Tibial nerve (tissue), 4 donors: Measurements from ENCODE around the gene BAIAP2. TPM values are rescaled to one million over a fixed set of nuclear protein-coding genes. Genes with fewer than 3 reads are reported as not detected.
A peak's percentile ranks its signal among the peaks of the same experiment; 100 is the strongest.

ENCODE experiments used
- DNase-seq, 2 donors: peaks; one replicate each; pipeline ENCODE4 v3.0.0-alpha.2; 2019; ENCODE audit warnings: low spot score in 2 of 2
- H3K27ac ChIP-seq, 4 donors: fragments of 200-600 bp; sonication (generic) in 3 of 4; one replicate each; pipeline ENCODE4 v1.5.1; 2017 to 2019; ENCODE audit warnings: mild to moderate bottlenecking in 1 of 4
- H3K27me3 ChIP-seq, 2 donors: fragments of 200-600 bp; sonication (generic) in 1 of 2; one replicate each; pipeline versions ENCODE4 v1.5.1 to v1.6.0; 2017 to 2019
- H3K36me3 ChIP-seq, 3 donors: fragments of 200-600 bp; sonication (generic); one replicate each; pipeline ENCODE4 v1.5.1; 2018 to 2019
- H3K4me1 ChIP-seq, 4 donors: fragments of 200-600 bp; sonication (generic) in 3 of 4; one replicate each; pipeline ENCODE4 v1.5.1; 2017 to 2019
- H3K4me3 ChIP-seq, 4 donors: fragments of 200-600 bp; sonication (generic) in 3 of 4; one replicate each; pipeline ENCODE4 v1.5.1; 2017 to 2019; ENCODE audit warnings: mild to moderate bottlenecking in 1 of 4, moderate library complexity in 1 of 4
- H3K9me3 ChIP-seq, 4 donors: fragments of 200-600 bp; sonication (generic) in 3 of 4; one replicate each; pipeline ENCODE4 v1.5.1; 2017 to 2019
- CTCF ChIP-seq, 5 experiments: fragments of 200-600 bp in 3 of 5; fragments of 450-650 bp in 2 of 5; sonication (generic) in 3 of 5; IDR thresholded peaks; one replicate each; pipeline ENCODE4 v1.5.1; 2016 to 2019; ENCODE audit warnings: antibody characterized with exemption in 5 of 5, mild to moderate bottlenecking in 3 of 5, moderate library complexity in 2 of 5
- EP300 ChIP-seq, 2 donors: sonication (generic); formaldehyde crosslinking; IDR thresholded peaks; one replicate each; pipeline ENCODE4 v1.6.1; 2017; ENCODE audit warnings: antibody characterized with exemption in 2 of 2, mild to moderate bottlenecking in 1 of 2
- POLR2A ChIP-seq, 2 donors: fragments of 450-650 bp; IDR thresholded peaks; one replicate each; pipeline ENCODE4 v1.6.1; 2017; ENCODE audit warnings: antibody characterized with exemption in 2 of 2, mild to moderate bottlenecking in 2 of 2, moderate library complexity in 2 of 2
- WGBS, 2 donors: methylation state at CpG; one replicate each; pipeline ENCODE4 v1.1.5; 2018; 5-methylcytosine and 5-hydroxymethylcytosine counted together
- total RNA-seq, 4 donors: library from RNA; depleted of rRNA; stranded (reverse); fragments of >200 nt; gene quantifications; one replicate each; pipeline ENCODE4 v1.1.0, GENCODE V29; 2016

The BAIAP2 gene
- total RNA-seq, 4 donors from 2014 or later: 49.5 to 81.2 (median 66.9) TPM

- Histone ChIP-seq H3K4me1 (peaks cover 0 to 59% (median 12%) of the 10 kb centered on the region in 4 donors), H3K27ac (peak overlapping the region in 1 of 4 donors; percentile 33), H3K4me3 (no peak overlapping the region), H3K27me3 (no peaks in the 10 kb centered on the region), H3K9me3 (no peaks in the 10 kb centered on the region), H3K36me3 (peaks cover 0 to 28% (median 0%) of the 10 kb centered on the region in 3 donors)
- WGBS, 2 donors: 50 to 54% methylated on average over 18 to 19 of the region's 19 CpGs
- no peak for TF ChIP-seq POLR2A (IDR thresholded peaks at IDR 0.05)
- no peak for TF ChIP-seq EP300 (IDR thresholded peaks at IDR 0.05)
- no peak for TF ChIP-seq CTCF (IDR thresholded peaks at IDR 0.05)
- no peak for DNase-seq
These were observed 45.1 kb downstream of the BAIAP2 start for GRCh38 chr17:81080019-81080418.

- peak overlapping the region in 1 of 4 donors; percentile 88 for H3K27ac ChIP-seq
- peaks cover 0 to 61% (median 12%) of the 10 kb centered on the region in 4 donors for H3K4me1 ChIP-seq
- no peak overlapping the region for H3K4me3 ChIP-seq
- 86 to 87% methylated on average over 21 to 33 of the region's 33 CpGs for WGBS, 2 donors
- H3K9me3 ChIP-seq: no peaks in the 10 kb centered on the region
- no peak for TF ChIP-seq EP300 (IDR thresholded peaks at IDR 0.05)
- no peak for TF ChIP-seq POLR2A (IDR thresholded peaks at IDR 0.05)
- DNase-seq: no peak
- H3K36me3 ChIP-seq: peaks cover 0 to 39% (median 3%) of the 10 kb centered on the region in 3 donors
- H3K27me3 ChIP-seq: no peaks in the 10 kb centered on the region
These were observed 46.5 kb downstream of the BAIAP2 start for GRCh38 chr17:81081222-81082176.

GRCh38 chr17:81082177-81083073 lies 47.5 kb downstream of the BAIAP2 start:
- 76 to 78% methylated on average over 26 to 31 of the region's 33 CpGs for WGBS, 2 donors
- no peaks in the 10 kb centered on the region for H3K9me3 ChIP-seq
- no peaks in the 10 kb centered on the region for H3K27me3 ChIP-seq
- H3K4me3 ChIP-seq: peak overlapping the region in 1 of 4 donors; percentile 3
- peaks cover 0 to 48% (median 10%) of the 10 kb centered on the region in 3 donors for H3K36me3 ChIP-seq
- TF ChIP-seq POLR2A (IDR thresholded peaks at IDR 0.05) (no peak), CTCF (IDR thresholded peaks at IDR 0.05) (no peak), EP300 (IDR thresholded peaks at IDR 0.05) (no peak)
- H3K4me1 ChIP-seq: peaks cover 0 to 61% (median 12%) of the 10 kb centered on the region in 4 donors
- peak overlapping the region; percentile 71 to 88 (median 74) for H3K27ac ChIP-seq
- DNase-seq: no peak

- TF ChIP-seq EP300 (IDR thresholded peaks at IDR 0.05): peak; percentile 43 to 83
- no peak for TF ChIP-seq CTCF (IDR thresholded peaks at IDR 0.05)
- TF ChIP-seq POLR2A (IDR thresholded peaks at IDR 0.05): peak in 1 of 2 donors; percentile 18
- peaks cover 0 to 56% (median 10%) of the 10 kb centered on the region in 3 donors for H3K36me3 ChIP-seq
- no peaks in the 10 kb centered on the region for H3K9me3 ChIP-seq
- peaks cover 0 to 61% (median 12%) of the 10 kb centered on the region in 4 donors for H3K4me1 ChIP-seq
- peak overlapping the region; percentile 71 to 88 (median 74) for H3K27ac ChIP-seq
- H3K4me3 ChIP-seq: peak overlapping the region in 1 of 4 donors; percentile 3
- no peak for DNase-seq
- WGBS, 2 donors: 48 to 58% methylated on average over 20 to 27 of the region's 27 CpGs
- no peaks in the 10 kb centered on the region for H3K27me3 ChIP-seq
These were observed 48.3 kb downstream of the BAIAP2 start for GRCh38 chr17:81083125-81083765.
